Mucosa of descending colon (tissue), 3 donors: Measurements from ENCODE around the gene ALPK3. TPM values are rescaled to one million over a fixed set of nuclear protein-coding genes. Genes with fewer than 3 reads are reported as not detected.

Experiments used
- ATAC-seq: fragments of 200-7000 bp; cut with Tn5 transposase; one replicate; pipeline ENCODE4 v1.9.1; 2020; ENCODE audit warnings: mild to moderate bottlenecking, moderate library complexity
- DNase-seq, 3 donors: peaks; one replicate each; pipeline ENCODE4 v3.0.0-alpha.2; 2020
- H3K36me3 ChIP-seq: fragments of 200-600 bp; one replicate; pipeline ENCODE4 v1.8.0; 2021; ENCODE audit warnings: low read depth, mild to moderate bottlenecking
- H3K4me1 ChIP-seq: fragments of 200-600 bp; one replicate; pipeline ENCODE4 v1.8.0; 2021; ENCODE audit warnings: low read depth, mild to moderate bottlenecking
- H3K4me3 ChIP-seq: fragments of 200-600 bp; one replicate; pipeline ENCODE4 v1.8.0; 2021; ENCODE audit warnings: mild to moderate bottlenecking
- H3K9me3 ChIP-seq: fragments of 200-600 bp; one replicate; pipeline ENCODE4 v1.8.0; 2021; ENCODE audit warnings: mild to moderate bottlenecking
- intact Hi-C, 2 donors: fragments of 100-400 bp; cut with DNase I in 1 of 2; cut with micrococcal nuclease in 1 of 2; formaldehyde crosslinking; loops; one replicate each; pipeline versions ENCODE4 v1.11.0 to v1.11.1; 2022; cut with DNase I, micrococcal nuclease
- total RNA-seq, 3 donors: library from RNA; stranded (reverse); fragmentation: NEBNext Ultra II Directional in 2 of 3; extraction: Animal tissue kit (Norgen Biotek cat#: 25700) in 2 of 3; gene quantifications; one replicate each; pipeline versions ENCODE4 v1.2.1 to v1.2.4, GENCODE V29; 2021 to 2023
- TF ChIP-seq, protein P1 (sequence below): fragments of 200-600 bp; IDR thresholded peaks from one replicate; pipeline ENCODE4 v1.8.0; 2022; ENCODE audit warnings: antibody characterized with exemption, mild to moderate bottlenecking
- donor health status: DM: no; HTN: no; CAD: no; lungs with moderate emphysema.
- donor health status: DM: no; HTN: no; CAD: no.
- donor health status: DM: no; HTN: yes; CAD: no.

Gene ALPK3
- total RNA-seq, 3 donors from 2014 or later = 1.3 to 15.3 (median 1.9) TPM

DNA sequence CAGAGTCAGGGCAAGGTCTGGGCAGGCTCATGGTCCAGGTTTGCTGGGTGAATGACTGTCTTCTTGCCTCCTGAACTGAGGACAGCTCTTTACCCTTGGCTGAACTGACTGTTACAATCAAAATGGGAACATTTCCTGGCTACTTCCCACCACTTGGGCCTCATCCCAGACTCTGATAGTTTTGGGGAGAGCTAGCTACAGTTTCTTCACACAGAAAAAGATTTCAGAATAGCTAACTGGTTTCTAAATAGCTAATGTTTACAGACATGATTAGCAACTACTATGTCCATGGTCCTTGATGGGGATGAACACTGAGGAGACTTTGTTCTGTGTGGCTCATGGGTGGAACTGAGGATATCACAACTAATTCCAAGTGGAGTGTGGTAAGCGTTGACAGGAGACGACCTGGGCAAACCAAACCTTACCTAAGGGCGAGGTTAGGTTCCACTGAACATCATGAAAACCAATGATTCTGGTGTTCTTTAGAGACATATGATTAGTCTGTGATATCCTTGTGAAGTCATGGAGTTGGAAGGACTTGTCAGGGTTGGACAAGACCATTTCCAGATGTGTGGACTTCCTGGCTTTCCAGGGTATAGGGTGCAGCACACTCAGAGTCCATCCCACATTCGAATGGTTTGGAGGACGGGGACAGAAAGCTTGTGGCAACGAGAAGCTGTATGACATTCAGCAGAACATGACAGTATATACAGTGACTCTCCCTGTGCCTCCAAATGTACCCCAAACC lies 7.3 kb downstream of the ALPK3 start:
- no peaks in the 10 kb centered on the region for H3K36me3 ChIP-seq
- H3K9me3 ChIP-seq = no peaks in the 10 kb centered on the region
- intact Hi-C loops = loop anchor here in 1 of 2 donors (10.0 kb wide), 1 partner anchor 100 kb away; no protein-coding TSS in a partner anchor
- H3K4me3 ChIP-seq = no peak overlapping the region
- ATAC-seq (peak; percentile 11), DNase-seq (peak in 1 of 3 donors; percentile 34)
- TF ChIP-seq, protein P1, sequence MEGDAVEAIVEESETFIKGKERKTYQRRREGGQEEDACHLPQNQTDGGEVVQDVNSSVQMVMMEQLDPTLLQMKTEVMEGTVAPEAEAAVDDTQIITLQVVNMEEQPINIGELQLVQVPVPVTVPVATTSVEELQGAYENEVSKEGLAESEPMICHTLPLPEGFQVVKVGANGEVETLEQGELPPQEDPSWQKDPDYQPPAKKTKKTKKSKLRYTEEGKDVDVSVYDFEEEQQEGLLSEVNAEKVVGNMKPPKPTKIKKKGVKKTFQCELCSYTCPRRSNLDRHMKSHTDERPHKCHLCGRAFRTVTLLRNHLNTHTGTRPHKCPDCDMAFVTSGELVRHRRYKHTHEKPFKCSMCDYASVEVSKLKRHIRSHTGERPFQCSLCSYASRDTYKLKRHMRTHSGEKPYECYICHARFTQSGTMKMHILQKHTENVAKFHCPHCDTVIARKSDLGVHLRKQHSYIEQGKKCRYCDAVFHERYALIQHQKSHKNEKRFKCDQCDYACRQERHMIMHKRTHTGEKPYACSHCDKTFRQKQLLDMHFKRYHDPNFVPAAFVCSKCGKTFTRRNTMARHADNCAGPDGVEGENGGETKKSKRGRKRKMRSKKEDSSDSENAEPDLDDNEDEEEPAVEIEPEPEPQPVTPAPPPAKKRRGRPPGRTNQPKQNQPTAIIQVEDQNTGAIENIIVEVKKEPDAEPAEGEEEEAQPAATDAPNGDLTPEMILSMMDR = no peak
- no peaks in the 10 kb centered on the region for H3K4me1 ChIP-seq

DNA sequence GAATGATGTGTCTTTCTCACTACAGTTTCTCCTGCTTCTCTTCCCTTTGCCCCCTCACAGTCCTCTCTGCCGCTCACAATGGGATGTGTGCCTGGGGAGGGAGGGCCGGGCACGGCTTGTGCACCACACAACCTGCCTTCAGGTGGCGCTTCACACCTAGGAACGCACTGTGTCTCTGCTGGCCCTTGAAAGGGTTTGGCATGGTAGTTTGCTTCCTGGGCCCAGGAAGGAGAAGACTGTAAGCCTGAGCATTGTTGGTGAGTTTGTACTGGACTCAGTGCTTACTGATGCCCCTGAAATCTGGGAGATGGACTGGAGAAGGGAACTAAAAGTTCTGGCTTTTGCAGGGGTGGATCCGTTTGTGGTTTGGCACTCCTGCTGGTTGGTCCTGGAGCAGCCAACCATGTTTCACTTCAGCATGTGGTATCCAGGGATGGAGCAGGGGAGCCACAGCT lies 9.2 kb downstream of the ALPK3 start:
- no peaks in the 10 kb centered on the region for H3K9me3 ChIP-seq
- no peak overlapping the region for H3K4me3 ChIP-seq
- intact Hi-C loops = loop anchor here in 1 of 2 donors (10.0 kb wide), 1 partner anchor 98 kb away; no protein-coding TSS in a partner anchor
- H3K4me1 ChIP-seq = no peaks in the 10 kb centered on the region
- TF ChIP-seq, protein P1 = no peak
- DNase-seq (peak in 2 of 3 donors; percentile 59 to 62), ATAC-seq (peak; percentile 86)
- H3K36me3 ChIP-seq = no peaks in the 10 kb centered on the region

GRCh38 chr15:84827246-84827645 lies 10.1 kb downstream of the ALPK3 start:
- intact Hi-C loops = loop anchor here in 1 of 2 donors (10.0 kb wide), 1 partner anchor 98 kb away; no protein-coding TSS in a partner anchor
- ATAC-seq (no peak), DNase-seq (no peak)
- no peaks in the 10 kb centered on the region for H3K9me3 ChIP-seq
- no peaks in the 10 kb centered on the region for H3K36me3 ChIP-seq
- H3K4me1 ChIP-seq = no peaks in the 10 kb centered on the region
- TF ChIP-seq, protein P1 = no peak
- no peak overlapping the region for H3K4me3 ChIP-seq

DNA sequence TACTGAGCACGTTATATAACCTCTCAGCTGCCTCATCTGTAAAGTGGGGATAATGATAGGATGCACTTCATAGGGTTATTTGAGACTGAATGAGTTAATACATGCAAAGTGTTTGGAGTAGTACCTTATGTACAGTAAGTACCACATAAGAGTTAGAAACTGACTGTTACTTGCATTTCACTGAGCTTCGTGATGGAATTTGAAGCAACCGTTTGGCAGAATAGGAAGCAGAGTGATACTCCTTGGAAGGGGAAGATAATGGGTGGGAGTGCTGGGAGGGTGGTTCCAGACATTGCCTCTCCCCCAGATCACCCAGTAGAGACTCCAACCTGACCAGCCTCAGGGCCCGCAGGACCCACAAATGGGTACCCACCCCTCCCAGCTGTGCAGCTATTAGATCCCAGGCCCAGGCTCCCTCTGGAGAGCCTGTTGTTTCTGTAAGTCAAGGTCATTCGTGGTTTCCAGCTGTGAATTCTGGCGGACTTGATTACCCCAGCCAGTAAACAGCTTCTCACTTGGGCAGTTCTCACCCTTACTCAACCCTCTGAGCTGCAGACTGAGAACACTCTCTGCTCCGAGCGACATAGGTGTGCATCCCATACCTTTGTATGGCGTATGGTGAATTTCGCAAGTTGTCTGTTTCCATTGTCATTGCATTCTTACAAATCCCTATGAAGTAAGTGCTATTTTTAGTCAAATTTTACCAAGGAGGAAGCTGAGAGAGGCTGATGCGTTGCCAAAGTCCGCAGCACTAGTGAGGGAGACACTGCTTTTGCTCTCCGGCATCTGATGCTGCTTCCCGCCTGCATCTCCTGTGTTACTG lies 11.1 kb downstream of the ALPK3 start:
- Histone ChIP-seq H3K4me1 (no peaks in the 10 kb centered on the region), H3K36me3 (no peaks in the 10 kb centered on the region), H3K9me3 (no peaks in the 10 kb centered on the region), H3K4me3 (no peak overlapping the region)
- DNase-seq (no peak), ATAC-seq (no peak)
- TF ChIP-seq, protein P1 = no peak
- intact Hi-C loops = loop anchor here in 1 of 2 donors (10.0 kb wide), 1 partner anchor 97 kb away; no protein-coding TSS in a partner anchor

GRCh38 chr15:84829428-84829827 lies 12.3 kb downstream of the ALPK3 start:
- DNase-seq (no peak), ATAC-seq (no peak)
- Histone ChIP-seq H3K4me1 (no peaks in the 10 kb centered on the region), H3K9me3 (no peaks in the 10 kb centered on the region), H3K4me3 (no peak overlapping the region), H3K36me3 (no peaks in the 10 kb centered on the region)
- TF ChIP-seq, protein P1 = no peak
- intact Hi-C loops = loop anchor here in 1 of 2 donors (10.0 kb wide), 1 partner anchor 95 kb away; no protein-coding TSS in a partner anchor
